ENCODE measurements around the gene LAMC3.

LAMC3 gene

GRCh38 chr9:131125038-131125287, 116.0 kb downstream of the LAMC3 start:
- peak; percentile 30 for ATAC-seq
- TF ChIP-seq PATZ1 (CRISPR knock-in tag; IDR thresholded peaks at IDR 0.05; ENCODE audit: borderline replicate concordance) (no peak), ZNF70 (CRISPR knock-in tag; IDR thresholded peaks at IDR 0.05) (no peak), GLIS3 (CRISPR knock-in tag; IDR thresholded peaks at IDR 0.05) (no peak), ZFP3 (CRISPR knock-in tag; IDR thresholded peaks at IDR 0.05) (no peak), ISL1 (CRISPR knock-in tag; IDR thresholded peaks at IDR 0.05) (no peak), PPARA (CRISPR knock-in tag; IDR thresholded peaks at IDR 0.05; ENCODE audit: borderline replicate concordance) (no peak), CSRNP3 (CRISPR knock-in tag; IDR thresholded peaks at IDR 0.05) (no peak), ZFP30 (CRISPR knock-in tag; IDR thresholded peaks at IDR 0.05) (no peak), ZC3H10 (CRISPR knock-in tag; IDR thresholded peaks at IDR 0.05) (no peak), CSDC2 (CRISPR knock-in tag; IDR thresholded peaks at IDR 0.05) (no peak), ESRRG (CRISPR knock-in tag; IDR thresholded peaks at IDR 0.05) (no peak), TOX (CRISPR knock-in tag; IDR thresholded peaks at IDR 0.05; ENCODE audit: borderline replicate concordance) (no peak), RARB (CRISPR knock-in tag; IDR thresholded peaks at IDR 0.05) (no peak)

GRCh38 chr9:131125288-131126058, 116.5 kb downstream of the LAMC3 start, which contains the start of gene NUP214:
Gene NUP214 (plus strand): TSS chr9:131125586. CDS start chr9:131125705, 119 bp downstream.
- TF ChIP-seq ZFP3 (CRISPR knock-in tag; IDR thresholded peaks at IDR 0.05) (no peak), PPARA (CRISPR knock-in tag; IDR thresholded peaks at IDR 0.05; ENCODE audit: borderline replicate concordance) (peak; percentile 50)
- ATAC-seq: peak; percentile 100

GRCh38 chr9:131126059-131126426, 117.1 kb downstream of the LAMC3 start:
- no peak for TF ChIP-seq TCF4 (CRISPR knock-in tag; IDR thresholded peaks at IDR 0.05; ENCODE audit: borderline replicate concordance)
- ATAC-seq: no peak

- ATAC-seq: no peak
- TF ChIP-seq POU6F1 (CRISPR knock-in tag; IDR thresholded peaks at IDR 0.05; ENCODE audit: borderline replicate concordance, low read depth) (no peak), ZFP30 (CRISPR knock-in tag; IDR thresholded peaks at IDR 0.05) (no peak), ESRRG (CRISPR knock-in tag; IDR thresholded peaks at IDR 0.05) (no peak), RARB (CRISPR knock-in tag; IDR thresholded peaks at IDR 0.05) (no peak), ZNF8 (CRISPR knock-in tag; IDR thresholded peaks at IDR 0.05) (no peak), TCF4 (CRISPR knock-in tag; IDR thresholded peaks at IDR 0.05; ENCODE audit: borderline replicate concordance) (no peak), ZNF565 (CRISPR knock-in tag; conservative IDR thresholded peaks at IDR 0.05; ENCODE audit: low read depth) (no peak), TOX (CRISPR knock-in tag; IDR thresholded peaks at IDR 0.05; ENCODE audit: borderline replicate concordance) (no peak), CSDC2 (CRISPR knock-in tag; IDR thresholded peaks at IDR 0.05) (no peak), PATZ1 (CRISPR knock-in tag; IDR thresholded peaks at IDR 0.05; ENCODE audit: borderline replicate concordance) (no peak), BACH2 (CRISPR knock-in tag; IDR thresholded peaks at IDR 0.05; ENCODE audit: borderline replicate concordance) (no peak), PPARA (CRISPR knock-in tag; IDR thresholded peaks at IDR 0.05; ENCODE audit: borderline replicate concordance) (no peak), ZNF70 (CRISPR knock-in tag; IDR thresholded peaks at IDR 0.05) (no peak), SNAI2 (CRISPR knock-in tag; IDR thresholded peaks at IDR 0.05) (no peak), ZC3H10 (CRISPR knock-in tag; IDR thresholded peaks at IDR 0.05) (no peak), OSR1 (CRISPR knock-in tag; IDR thresholded peaks at IDR 0.05) (no peak)
- TF ChIP-seq, protein P1, sequence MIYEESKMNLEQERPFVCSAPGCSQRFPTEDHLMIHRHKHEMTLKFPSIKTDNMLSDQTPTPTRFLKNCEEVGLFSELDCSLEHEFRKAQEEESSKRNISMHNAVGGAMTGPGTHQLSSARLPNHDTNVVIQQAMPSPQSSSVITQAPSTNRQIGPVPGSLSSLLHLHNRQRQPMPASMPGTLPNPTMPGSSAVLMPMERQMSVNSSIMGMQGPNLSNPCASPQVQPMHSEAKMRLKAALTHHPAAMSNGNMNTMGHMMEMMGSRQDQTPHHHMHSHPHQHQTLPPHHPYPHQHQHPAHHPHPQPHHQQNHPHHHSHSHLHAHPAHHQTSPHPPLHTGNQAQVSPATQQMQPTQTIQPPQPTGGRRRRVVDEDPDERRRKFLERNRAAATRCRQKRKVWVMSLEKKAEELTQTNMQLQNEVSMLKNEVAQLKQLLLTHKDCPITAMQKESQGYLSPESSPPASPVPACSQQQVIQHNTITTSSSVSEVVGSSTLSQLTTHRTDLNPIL (CRISPR knock-in tag; IDR thresholded peaks at IDR 0.05; ENCODE audit: low read depth): no peak
Measured at GRCh38 chr9:131129183-131129582, 120.2 kb downstream of the LAMC3 start.
